HG02973 (cell line): ENCODE measurements around the gene STARD10.

Source experiments
- ATAC-seq: cut with Tn5 transposase; IDR thresholded peaks from one replicate; pipeline ENCODE4 v1.9.1; 2021; ENCODE audit warnings: moderate library complexity; ENCODE audit not compliant: unreplicated experiment

The STARD10 gene

DNA sequence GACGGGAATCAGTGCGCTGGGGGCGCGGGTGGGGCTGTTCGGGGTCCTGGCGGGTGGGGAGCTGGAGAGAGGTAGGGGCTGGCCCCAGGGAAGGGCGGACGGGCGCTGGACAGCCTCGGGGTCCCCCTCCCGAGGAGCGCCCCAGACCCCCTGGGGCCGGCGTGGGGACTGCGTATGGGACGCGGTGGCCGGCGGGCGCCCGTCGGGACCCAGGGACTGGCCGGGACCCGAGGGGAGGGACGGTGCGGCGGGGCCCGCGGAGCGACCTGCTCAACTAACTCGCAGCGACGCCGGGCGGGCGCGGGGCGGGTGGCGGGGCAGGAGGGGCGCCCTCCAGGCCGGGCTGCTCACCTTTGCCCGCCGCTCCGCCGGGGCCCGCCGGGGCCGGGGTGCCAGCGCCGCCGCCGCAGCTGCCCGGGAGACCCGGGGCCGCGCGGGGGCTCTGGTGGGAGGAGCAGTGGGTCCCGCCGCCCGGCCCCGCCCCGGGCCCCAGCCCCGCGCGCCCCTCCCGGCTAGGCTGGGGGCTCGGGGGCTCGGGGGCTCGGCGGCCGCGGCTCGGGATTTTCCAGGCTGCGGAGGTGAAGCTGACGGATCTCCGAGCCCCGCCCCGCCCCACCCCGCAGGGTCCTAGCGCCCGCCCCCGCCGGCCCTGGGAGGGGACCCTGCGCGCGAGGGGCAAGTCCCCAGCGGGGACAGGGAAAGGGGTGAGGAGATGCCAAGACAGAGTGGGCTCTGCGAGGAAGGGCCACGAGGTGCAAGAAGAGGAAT lies 12.3 kb downstream of the STARD10 start:
- no peak for ATAC-seq

DNA sequence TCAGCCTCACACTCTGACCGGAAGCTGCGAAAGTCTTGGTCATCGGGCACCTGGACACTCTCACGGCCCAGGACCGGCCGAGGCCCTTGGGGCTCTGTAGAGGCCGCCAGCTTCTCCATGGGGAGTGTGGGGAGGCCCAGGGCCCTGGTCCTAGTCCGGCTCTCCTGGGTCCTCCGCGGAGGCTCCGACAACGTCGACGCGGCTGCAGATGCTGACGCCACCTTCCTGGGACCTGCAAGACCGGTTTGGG lies 12.9 kb downstream of the STARD10 start:
- ATAC-seq, result no peak

DNA sequence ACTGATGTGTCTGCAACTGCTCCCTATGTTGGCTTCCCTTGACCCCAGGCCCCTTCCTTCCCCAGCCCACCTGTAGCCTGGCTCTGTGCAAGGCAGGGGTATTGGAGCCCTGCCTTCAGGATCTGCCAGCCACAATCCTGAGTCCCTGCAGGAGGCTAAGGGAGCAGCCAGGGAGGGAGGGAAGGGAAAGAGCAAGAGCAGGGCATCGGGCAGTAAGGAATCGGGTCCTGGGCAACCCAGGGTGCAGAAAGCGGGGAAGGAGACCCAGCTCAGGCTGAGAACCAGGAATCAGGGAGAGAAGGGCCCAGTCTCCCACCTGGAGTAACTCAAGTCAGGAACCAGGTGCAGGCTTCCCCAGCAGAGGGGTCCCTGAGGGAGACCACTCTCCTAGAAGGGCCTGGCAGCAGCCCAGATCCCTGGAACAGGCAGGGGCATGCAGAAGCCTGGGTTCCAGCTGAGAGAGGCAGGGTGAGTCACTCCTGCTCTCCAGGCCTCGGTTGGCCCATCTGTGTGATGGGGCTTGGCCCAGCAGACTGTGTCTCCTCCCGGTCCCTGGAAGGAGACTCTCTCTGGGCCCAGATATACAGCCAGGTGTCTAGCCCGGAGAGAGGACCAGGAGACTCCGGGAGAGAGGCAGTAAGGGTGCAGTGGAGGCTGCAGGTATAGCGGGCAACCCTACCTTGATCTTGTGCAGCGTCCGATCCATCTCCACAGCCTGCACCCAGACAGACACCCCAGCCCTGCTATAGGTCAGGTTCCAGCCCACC lies 13.4 kb downstream of the STARD10 start:
- no peak for ATAC-seq

DNA sequence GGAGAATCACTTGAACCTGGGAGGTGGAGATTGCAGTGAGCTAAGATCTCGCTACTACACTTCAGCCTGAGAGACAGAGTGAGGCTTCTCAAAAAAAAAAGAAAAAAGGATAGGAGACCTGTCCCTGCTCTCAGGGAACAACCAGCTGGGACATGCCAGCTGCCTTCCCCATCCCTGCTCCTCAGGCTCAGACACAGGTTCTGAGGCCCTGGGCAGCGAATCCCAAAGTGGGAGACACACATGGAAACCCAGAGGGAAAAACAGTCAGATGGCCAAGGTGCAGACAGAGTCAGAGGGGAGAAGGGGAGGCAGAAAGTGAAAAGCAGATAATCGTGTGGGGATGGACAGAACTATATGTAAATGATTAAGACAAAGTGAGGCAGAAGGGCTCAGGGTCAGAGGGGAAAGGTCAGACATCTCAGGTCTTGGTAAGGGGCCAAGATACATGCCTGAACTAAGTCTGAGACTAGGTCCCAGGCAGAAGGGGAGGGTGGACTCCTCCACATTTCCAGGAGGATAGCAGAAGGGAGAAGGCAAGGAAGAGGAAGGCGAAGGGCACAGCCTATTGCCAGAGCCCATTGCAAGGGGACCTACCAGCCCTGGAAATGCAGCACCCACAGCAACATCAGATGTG lies 14.2 kb downstream of the STARD10 start:
- no peak for ATAC-seq

DNA sequence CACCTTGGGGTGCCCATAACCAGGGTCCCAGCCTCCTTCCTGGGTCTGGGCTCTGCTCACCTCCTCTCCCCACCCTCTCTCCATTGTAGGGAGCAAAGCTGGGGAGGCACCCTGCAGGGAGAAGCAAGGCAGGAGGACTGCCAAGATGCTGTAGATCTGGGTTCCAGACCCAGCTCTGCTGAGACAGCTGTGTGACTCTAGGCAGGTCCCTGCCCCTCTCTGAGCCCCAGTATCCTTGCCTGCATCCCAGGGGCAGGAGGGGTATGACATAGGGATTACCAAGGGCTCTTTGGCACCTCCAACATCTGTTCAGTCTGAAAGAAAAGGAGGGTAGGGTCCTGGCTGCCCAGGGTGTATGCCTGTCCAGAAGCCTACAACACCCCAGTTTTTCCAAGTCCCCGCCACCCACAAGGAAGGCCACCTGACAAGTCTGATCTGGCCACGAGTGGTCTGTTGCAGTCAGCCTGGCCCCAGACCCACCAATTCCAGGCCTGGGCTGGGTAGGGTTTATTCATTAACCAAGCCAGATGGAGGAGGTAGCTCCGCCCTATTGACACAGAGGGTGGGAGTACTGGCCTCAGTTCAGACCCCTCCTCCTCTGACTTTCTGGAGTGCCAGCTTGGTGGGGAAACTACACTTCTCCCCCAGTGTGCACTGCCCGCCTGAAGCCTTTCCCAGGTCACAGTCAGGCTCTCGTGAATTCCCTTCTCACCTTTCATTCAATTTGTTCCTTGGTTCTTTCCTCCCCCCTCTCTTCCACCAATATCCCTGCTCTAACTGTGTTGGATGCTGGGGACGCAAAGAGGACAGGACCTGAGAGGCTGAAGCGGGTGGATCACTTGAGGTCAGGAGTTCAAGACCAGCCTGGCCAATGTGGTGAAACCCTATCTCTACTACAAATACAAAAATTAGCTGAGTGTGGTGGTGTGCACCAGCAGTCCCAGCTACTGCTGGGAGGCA lies 15.0 kb downstream of the STARD10 start:
- ATAC-seq, result no peak

DNA sequence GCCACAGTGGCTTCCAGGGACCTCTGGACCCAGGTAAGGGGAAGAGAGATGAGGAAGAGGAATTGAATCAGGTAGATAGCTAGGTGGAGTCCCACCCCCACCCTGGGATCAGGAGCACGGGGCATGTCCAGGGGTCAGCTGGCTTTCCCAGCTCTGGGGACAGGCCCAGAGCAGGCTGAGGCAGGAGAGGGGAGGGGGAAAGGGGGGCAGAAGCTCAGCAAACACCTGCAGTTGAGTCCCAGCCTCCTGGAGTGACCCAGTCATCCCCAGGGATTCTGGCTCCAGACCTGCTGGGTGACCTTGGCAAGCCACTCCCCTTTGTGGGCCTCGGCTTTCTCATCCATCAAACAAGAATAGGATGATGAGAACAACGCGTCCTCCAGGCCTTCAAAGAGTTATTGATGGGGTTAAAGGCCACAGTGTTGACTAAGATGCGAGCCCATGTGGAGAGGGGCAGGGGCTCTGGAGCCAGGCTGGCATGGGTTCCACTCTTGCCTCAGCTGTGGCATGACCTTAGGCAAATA lies 16.0 kb downstream of the STARD10 start:
- ATAC-seq, result no peak

DNA sequence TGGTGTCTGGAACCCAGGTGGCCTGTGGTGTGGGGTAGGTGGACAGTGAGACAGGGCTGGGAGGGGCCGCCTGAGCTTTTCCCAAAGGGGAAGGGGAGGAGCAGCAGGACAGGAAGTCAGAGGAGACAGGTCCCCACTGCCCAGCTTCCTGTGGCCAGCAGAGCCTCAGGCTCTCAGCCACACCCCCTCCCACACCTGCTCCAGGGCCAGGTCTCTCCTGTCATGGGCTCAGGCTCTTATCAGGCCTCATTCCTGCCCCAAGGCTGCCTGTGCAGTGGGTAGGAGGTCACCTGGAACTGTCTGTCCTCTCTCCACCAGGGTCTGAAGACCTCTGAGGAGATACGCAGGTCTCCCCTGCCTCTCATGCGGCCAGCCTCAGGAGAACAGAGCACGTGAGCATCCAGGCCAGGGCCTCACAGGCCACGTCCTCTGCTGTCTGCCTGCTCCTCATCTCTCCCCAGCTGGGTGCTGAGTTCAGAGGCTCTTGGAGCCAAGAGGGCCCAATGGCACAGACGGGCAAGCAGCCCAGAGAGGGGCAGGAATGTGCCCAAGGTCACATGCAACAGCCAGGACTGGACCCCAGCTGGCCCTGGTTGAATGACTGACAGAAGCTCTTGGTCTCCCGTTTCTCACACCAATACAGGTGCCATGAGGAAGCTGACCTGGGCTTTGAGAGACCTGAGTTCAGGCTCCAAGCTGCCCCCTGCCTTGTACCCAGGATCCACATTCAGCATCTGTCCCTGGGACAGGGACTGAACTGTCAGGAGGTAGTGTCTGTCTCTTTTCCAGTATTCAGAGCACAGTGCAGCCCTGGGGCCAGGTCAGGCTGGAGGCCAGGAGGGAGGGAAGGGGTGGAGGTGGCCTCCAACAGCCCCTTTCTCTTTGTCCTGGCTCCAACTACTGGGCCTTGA lies 16.7 kb downstream of the STARD10 start:
- ATAC-seq, result no peak

DNA sequence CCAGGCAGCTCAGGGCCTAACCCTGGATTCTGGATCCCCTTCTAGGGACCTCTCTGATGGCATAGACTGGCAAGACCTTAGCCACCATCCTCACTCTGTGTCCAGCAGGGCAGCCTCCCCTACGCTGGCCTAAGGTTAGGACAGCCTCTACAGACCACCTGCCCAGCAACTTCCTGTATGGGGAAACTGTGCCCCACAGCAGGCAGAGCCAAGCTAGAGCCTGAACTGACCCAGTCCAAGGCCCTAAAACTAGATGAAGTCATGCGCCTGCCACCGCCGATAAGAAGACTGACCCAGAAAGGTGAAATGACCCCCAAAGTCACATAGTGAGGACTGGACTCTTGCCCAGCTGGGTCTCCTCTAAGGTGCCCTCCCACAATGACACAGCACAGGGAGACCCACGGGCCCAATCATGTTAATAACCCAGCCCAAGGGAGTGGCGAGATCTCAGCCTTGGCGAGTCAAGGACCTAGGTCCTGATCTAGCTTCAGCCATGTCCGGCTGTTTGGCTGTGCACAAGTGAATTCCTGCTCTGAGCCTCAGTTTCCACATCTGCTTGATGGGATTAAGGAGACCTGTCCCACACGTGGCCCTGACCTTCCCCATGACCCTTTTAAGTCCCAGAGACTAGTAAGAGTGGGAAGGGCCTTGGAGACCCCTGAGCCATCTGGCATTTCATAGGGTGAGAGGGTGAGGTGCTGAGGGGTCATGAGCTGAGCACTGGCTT lies 17.6 kb downstream of the STARD10 start:
- no peak for ATAC-seq

DNA sequence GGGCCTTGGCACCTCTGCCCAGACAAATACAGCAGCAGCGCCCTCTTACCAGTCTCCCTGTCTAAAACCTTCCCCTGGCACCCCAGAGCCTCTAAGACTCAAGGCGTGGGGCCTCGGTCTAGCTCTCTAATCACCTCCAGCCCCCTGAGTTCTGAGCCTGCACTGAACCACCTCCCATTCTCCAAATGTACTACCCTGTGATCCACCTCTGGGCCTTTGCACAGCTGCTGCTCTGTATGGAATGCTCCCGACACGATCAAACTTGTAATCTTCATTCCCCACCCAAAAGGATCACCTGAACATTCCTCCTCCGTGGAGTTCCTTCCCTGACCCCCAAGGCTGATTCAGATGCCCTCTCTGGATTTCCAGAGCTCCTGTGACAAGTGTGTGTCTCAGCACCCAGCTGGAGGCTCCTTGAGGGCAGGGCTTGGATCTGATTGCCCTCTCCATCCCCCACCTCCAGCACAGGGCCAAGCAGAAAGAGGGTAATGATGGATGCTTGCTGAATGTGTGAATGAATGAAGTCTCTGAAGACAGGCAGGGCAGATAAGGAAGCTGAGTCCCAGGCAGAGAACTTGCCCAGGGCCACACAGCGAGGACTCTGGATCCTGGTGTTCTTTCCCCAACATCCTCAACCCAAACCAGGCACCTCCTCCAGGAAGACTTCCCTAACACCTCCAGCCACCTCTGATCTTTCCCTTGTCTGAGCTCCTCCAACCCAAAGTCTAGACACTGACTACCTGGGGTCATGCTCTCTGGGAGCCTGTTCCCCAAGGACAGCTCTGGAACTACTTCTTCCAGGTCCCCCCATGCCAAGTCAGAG lies 18.3 kb downstream of the STARD10 start:
- no peak for ATAC-seq

DNA sequence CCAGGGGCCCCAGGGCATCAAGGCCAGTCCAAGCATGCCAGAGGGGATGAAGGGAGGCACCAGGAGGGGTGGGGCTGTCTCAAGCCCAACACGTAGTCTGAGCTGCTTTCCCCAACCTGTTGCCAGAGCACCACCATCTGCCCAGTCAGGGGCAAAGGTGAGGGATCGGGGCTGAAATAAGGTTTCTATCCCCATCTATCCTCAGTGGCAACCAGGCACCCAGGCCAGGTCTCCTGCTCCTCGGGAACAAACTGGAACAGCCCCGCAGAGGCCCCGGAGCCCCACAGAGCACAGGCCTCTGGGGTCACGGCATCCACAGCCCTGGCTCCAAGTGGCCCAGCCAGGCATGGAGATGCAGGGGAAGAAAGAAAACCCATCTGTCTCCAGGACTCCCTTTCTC lies 19.3 kb downstream of the STARD10 start:
- ATAC-seq, result no peak

DNA sequence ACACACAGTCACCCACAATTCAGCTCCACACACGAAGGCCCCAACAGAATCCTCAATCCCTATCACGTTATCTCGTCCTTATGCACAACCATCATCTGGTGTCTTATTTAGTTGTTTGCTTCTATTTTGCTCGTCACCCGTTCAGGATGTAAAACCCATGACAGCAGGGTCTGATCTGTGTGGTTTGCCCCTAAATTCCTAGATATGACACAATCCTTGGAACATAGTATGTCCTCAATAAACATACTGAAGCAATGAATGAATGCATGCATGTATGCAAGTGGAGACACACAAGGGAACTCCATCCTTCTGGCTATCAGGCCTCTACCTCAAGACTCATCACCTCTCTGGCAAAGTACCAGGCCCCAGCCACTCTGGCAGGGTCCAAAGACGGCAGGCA lies 20.2 kb downstream of the STARD10 start:
- no peak for ATAC-seq

DNA sequence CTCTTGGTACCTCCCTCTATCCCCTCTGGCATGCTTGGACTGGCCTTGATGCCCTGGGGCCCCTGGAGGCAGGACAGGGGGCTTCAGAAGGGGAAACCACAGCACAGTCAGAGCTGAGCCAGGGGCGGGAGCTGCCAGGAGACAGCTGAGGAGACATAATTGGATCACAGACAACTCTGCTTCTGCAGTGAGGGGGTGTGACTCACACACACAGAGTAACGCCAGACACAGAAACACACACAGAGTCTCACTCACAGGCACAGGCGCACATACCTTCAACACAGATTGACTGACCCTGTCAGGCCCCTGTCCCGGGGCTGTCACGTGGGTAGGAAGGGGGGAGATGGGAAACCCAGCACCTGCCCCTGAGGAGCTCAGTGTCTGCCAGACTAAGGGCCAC lies 20.6 kb downstream of the STARD10 start:
- no peak for ATAC-seq

DNA sequence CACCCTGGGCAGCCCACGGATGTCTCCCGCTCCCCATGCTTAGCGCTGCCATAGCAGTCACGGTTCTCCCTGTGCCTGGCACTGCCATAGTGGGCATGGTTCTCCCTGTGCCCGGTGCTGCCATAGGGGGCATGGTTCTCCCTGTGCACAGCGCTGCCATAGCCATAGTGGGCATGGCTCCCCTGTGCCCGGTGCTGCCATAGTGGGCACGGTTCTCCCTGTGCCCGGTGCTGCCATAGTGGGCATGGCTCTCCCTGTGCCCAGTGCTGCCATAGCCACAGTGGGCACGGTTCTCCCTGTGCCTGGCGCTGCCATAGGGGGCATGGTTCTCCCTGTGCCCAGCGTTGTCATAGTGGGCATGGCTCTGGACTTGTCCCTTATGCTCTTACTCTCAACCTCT lies 21.8 kb downstream of the STARD10 start:
- no peak for ATAC-seq

DNA sequence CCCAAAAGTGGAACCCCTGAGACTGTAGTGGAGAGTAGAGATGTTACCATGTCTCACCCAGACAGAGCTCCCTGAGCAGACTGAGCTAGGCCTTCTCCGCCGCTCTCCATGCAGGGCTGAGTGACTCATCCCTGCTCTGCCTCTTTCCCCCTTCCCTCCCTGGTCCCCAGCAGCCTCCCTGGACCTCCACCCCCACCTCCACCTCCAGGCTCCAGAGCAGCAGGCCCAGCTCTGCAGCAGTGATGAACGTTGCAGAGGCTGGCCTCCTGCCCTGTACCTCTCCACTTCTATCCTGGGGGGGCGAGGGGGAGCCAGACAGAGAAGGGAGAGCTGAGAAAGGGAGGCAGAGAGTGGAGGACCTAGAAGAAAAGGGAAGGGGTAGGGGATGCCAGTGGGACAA lies 22.3 kb downstream of the STARD10 start:
- ATAC-seq, result no peak

DNA sequence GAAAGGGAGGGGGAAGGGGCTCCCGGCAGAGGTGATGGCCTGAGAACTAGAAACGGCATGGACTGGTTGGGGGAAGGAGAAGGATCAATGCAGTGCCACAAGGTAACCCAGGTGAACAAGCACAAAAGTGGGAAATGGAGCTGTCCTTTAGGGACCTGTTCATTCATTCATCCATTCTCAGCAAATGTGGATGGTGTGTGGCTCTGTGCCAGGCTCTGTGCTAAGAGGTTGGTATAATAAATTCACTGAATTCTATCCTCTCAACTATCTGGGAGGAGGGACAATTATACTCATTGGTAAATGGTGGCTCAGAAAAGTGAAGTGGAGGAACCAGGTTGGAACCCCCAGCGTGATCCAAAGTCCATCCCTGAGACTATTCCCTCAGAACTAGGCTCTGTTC lies 23.0 kb downstream of the STARD10 start:
- ATAC-seq, result no peak

DNA sequence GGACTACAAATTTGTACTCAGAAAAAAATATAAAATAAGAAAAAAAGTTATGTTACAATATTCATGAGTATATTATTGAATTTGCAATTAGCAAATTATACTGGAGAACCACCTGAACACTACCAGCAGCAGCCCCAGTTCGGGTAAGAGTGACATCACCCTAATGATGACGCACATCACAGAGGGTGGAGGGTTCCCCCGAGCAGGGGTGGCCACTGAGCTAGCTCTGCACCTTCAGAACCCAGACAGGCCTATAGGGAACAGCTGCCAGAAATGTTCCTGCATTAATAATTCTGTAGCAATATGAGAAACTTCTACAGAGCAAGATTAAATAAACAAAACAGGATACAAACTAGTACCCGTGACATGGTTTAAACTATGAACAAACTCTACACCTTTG lies 24.2 kb downstream of the STARD10 start:
- no peak for ATAC-seq

DNA sequence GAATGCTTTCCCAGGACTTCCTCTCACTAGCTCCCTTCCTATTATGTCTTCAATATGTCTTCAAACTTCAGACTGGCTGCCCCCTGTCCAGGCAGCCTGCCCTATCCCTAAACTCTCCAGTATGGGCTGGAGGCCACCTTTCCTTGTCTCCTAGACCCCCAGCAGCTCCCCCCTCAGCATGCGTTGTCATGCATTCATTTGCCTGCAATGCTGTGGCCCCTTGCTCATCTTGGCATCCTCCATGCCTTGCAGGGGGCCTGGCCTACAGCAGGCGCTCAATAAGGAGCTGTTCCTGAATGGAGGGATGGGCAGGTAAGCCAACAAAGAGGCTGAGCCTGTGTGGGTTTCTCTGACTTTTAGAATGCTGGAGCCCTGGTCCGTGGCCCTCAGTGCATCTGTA lies 25.3 kb downstream of the STARD10 start:
- no peak for ATAC-seq
